BLaER1 (cell line): ENCODE measurements around the gene MAN1A1.

Experiments used
- H3K27ac ChIP-seq: shearing (Covaris generic); formaldehyde crosslinking; 2 replicates; pipeline ENCODE4 v1.8.1; 2022
- H3K27me3 ChIP-seq: shearing (Covaris generic); formaldehyde crosslinking; 2 replicates; pipeline ENCODE4 v1.8.1; 2022
- H3K36me3 ChIP-seq: shearing (Covaris generic); formaldehyde crosslinking; 2 replicates; pipeline ENCODE4 v1.8.1; 2022
- H3K4me1 ChIP-seq: shearing (Covaris generic); formaldehyde crosslinking; 2 replicates; pipeline ENCODE4 v1.8.1; 2022
- H3K4me2 ChIP-seq: shearing (Covaris generic); formaldehyde crosslinking; 2 replicates; pipeline ENCODE4 v1.8.1; 2022
- H3K4me3 ChIP-seq: shearing (Covaris generic); formaldehyde crosslinking; 2 replicates; pipeline ENCODE4 v1.8.1; 2022
- H3K9ac ChIP-seq: shearing (Covaris generic); formaldehyde crosslinking; 2 replicates; pipeline ENCODE4 v1.8.1; 2022
- H3K9me3 ChIP-seq: shearing (Covaris generic); formaldehyde crosslinking; 2 replicates; pipeline ENCODE4 v1.8.1; 2022
- H4K20me1 ChIP-seq: shearing (Covaris generic); formaldehyde crosslinking; 2 replicates; pipeline ENCODE4 v1.8.1; 2022
- Cebpa-rat ChIP-seq: shearing (Covaris generic); IDR thresholded peaks from 2 replicates; pipeline ENCODE4 v1.8.1; 2022

The MAN1A1 gene

GRCh38 chr6:119133400-119133799 is 216.2 kb downstream of the MAN1A1 start:
- no peak for TF ChIP-seq Cebpa-rat
- no peak overlapping the region for H3K4me3 ChIP-seq

GRCh38 chr6:119132261-119132981 is 217.1 kb downstream of the MAN1A1 start:
- Histone ChIP-seq H3K27ac (no peak overlapping the region), H3K36me3 (no peaks in the 10 kb centered on the region), H3K9ac (no peak overlapping the region), H3K9me3 (no peaks in the 10 kb centered on the region), H3K4me2 (no peak overlapping the region), H3K4me3 (no peak overlapping the region), H3K4me1 (peaks cover 1% of the 10 kb centered on the region; the same call in 1 of the 2 replicates), H3K27me3 (no peaks in the 10 kb centered on the region), H4K20me1 (no peaks in the 10 kb centered on the region)
- no peak for TF ChIP-seq Cebpa-rat

More at GRCh38 chr6:119133400-119133799, 216.2 kb downstream of the MAN1A1 start:
- no peaks in the 10 kb centered on the region for H4K20me1 ChIP-seq
- H3K4me2 ChIP-seq, result no peak overlapping the region
- peaks cover 11% of the 10 kb centered on the region for H3K4me1 ChIP-seq
- no peaks in the 10 kb centered on the region for H3K36me3 ChIP-seq
- no peak overlapping the region for H3K27ac ChIP-seq
- H3K9ac ChIP-seq, result no peak overlapping the region
- H3K27me3 ChIP-seq, result no peaks in the 10 kb centered on the region
- H3K9me3 ChIP-seq, result no peaks in the 10 kb centered on the region

- Histone ChIP-seq H3K4me2 (no peak overlapping the region), H3K27me3 (no peaks in the 10 kb centered on the region), H3K4me1 (no peaks in the 10 kb centered on the region), H3K4me3 (no peak overlapping the region), H3K27ac (no peak overlapping the region), H3K9ac (no peak overlapping the region), H3K36me3 (no peaks in the 10 kb centered on the region), H4K20me1 (no peaks in the 10 kb centered on the region), H3K9me3 (no peaks in the 10 kb centered on the region)
- no peak for TF ChIP-seq Cebpa-rat
Observed at GRCh38 chr6:119129968-119130484, 219.5 kb downstream of the MAN1A1 start.

DNA sequence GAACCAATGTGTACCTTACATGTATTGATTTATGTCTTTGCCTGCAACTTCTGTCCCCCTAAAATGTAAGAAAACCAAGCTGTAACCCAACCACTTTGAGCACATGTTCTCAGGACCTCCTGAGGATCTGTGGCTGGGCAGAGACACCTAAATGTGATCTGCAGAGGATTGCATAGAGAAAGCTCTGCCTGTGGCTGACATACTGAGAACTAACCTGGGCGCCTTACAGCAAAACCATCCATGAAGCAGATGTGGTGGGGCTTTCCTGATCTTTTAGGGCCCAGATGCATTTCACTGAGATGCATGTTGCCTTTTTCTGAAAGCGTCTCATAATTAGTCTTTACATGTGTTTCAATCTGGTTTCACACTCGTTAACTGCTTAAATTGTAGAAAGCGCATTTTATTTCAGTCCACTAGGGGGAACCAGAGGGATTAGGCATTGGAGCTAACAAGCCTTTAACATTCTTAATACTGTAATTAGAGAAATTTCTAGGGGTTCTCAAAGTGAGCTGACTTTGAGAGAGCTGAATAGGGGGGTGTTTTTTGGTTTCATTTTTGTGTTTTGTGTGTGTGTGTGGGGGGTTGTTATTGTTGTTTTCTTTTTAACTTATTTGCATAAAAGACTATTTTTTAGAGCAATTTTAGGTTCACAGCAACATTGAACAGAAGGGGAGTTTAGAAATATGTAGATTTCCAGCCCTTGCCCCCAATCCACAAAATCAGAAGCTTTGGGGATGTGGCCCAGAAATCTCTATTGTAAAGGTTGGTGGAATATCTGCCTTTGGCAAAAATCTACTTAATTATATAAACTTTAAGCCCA is 220.2 kb downstream of the MAN1A1 start:
- no peaks in the 10 kb centered on the region for H3K27me3 ChIP-seq
- no peaks in the 10 kb centered on the region for H3K36me3 ChIP-seq
- no peaks in the 10 kb centered on the region for H4K20me1 ChIP-seq
- no peaks in the 10 kb centered on the region for H3K4me1 ChIP-seq
- no peak overlapping the region for H3K4me2 ChIP-seq
- H3K4me3 ChIP-seq, result no peak overlapping the region
- no peak for TF ChIP-seq Cebpa-rat
- no peak overlapping the region for H3K9ac ChIP-seq
- H3K27ac ChIP-seq, result no peak overlapping the region
- no peaks in the 10 kb centered on the region for H3K9me3 ChIP-seq

DNA sequence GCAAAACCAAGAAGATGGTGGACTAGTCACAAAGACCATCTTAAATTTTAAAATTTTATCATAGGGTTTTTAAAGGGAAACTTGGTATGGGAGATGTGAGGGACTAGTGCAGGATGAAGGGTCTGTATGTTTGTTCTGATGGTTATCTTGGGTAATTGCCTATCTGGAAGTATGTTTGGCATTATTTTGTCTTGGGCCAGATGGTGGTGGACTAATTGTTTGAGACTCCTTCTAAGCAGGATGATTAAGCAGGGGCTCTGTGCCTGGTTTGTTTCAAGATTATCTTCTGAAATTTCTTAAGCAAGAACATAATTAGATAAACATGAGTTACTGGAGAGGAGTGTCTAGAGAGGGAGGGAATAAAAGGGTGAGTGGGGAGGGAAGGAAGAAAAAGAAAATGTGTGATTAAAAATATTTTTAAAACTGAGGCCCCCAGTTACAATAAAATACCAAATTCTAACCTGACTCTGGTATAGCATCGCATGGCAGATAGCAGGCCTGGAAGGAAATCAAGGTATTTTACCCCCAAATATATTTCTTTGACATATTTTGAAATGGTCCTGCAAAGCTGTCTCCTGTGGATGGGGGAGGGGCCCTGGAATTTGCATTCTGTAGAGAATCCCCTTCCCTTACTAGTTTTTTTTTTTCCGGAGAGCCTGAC is 221.2 kb downstream of the MAN1A1 start:
- H3K4me3 ChIP-seq, result no peak overlapping the region
- no peak overlapping the region for H3K4me2 ChIP-seq
- H4K20me1 ChIP-seq, result no peaks in the 10 kb centered on the region
- H3K27ac ChIP-seq, result no peak overlapping the region
- no peaks in the 10 kb centered on the region for H3K9me3 ChIP-seq
- H3K36me3 ChIP-seq, result no peaks in the 10 kb centered on the region
- H3K9ac ChIP-seq, result no peak overlapping the region
- H3K4me1 ChIP-seq, result no peaks in the 10 kb centered on the region
- no peak for TF ChIP-seq Cebpa-rat
- no peaks in the 10 kb centered on the region for H3K27me3 ChIP-seq

DNA sequence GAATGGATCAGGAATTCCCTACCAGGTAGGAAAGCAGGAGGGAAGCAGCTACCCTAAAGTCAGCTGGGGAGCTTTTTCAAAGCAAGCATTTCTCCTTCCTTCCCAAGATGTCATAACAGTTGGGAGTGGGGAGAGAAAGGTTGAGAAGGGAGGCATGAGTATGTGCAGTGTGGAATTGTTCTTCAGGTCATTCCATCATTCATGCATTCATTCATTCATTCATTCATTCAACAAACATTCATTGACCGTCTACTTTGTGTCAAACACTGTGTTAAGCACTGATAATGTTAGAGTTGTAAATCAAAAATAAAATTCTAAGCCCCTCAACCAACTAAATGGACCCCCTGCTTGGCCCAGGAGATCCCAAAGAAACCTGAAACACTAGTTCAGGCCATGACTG is 221.9 kb downstream of the MAN1A1 start:
- H3K9me3 ChIP-seq, result no peaks in the 10 kb centered on the region
- no peak overlapping the region for H3K9ac ChIP-seq
- H3K36me3 ChIP-seq, result no peaks in the 10 kb centered on the region
- H3K4me2 ChIP-seq, result no peak overlapping the region
- no peak overlapping the region for H3K27ac ChIP-seq
- no peaks in the 10 kb centered on the region for H3K4me1 ChIP-seq
- TF ChIP-seq Cebpa-rat, result no peak
- no peaks in the 10 kb centered on the region for H4K20me1 ChIP-seq
- H3K4me3 ChIP-seq, result no peak overlapping the region
- H3K27me3 ChIP-seq, result no peaks in the 10 kb centered on the region
